Measurements from ENCODE around the gene FGD4. TPM values are rescaled to one million over a fixed set of nuclear protein-coding genes. Genes with fewer than 3 reads are reported as not detected.

The FGD4 gene
- total RNA-seq, 1 experiment from 2014 or later, result 37.4 TPM

GRCh38 chr12:32679920-32680237, 280.5 kb downstream of the FGD4 start:
- no peaks in the 10 kb centered on the region for H3K9me3 Mint-ChIP-seq (ENCODE audit: low read depth, unreplicated experiment)
- H3K27ac Mint-ChIP-seq (ENCODE audit: unreplicated experiment), result peak overlapping the region; percentile 56
- H3K27me3 Mint-ChIP-seq (ENCODE audit: unreplicated experiment), result no peaks in the 10 kb centered on the region
- H3K4me3 Mint-ChIP-seq (ENCODE audit: low read depth, unreplicated experiment), result peak overlapping the region; percentile 75
- CTCF ChIA-PET, result no interaction called here
- no TSS peak for BruUV-seq (replicated peaks)
- H3K4me1 Mint-ChIP-seq (ENCODE audit: low read depth, unreplicated experiment), result peaks cover 9% of the 10 kb centered on the region
- TF ChIP-seq CTCF (IDR thresholded peaks at IDR 0.05; ENCODE audit: unreplicated experiment), result no peak
- no peak for DNase-seq
- H3K36me3 Mint-ChIP-seq (ENCODE audit: insufficient read depth, unreplicated experiment), result peaks cover 18% of the 10 kb centered on the region
- intact Hi-C loops (cut with micrococcal nuclease; ENCODE audit: unreplicated experiment), result no loop called here

- Mint-ChIP-seq H3K27me3 (ENCODE audit: unreplicated experiment) (no peaks in the 10 kb centered on the region), H3K27ac (ENCODE audit: unreplicated experiment) (peak overlapping the region; percentile 56), H3K36me3 (ENCODE audit: insufficient read depth, unreplicated experiment) (peaks cover 25% of the 10 kb centered on the region), H3K9me3 (ENCODE audit: low read depth, unreplicated experiment) (no peaks in the 10 kb centered on the region), H3K4me3 (ENCODE audit: low read depth, unreplicated experiment) (peak overlapping the region; percentile 75), H3K4me1 (ENCODE audit: low read depth, unreplicated experiment) (peaks cover 9% of the 10 kb centered on the region)
- BruUV-seq (replicated peaks), result no TSS peak
- CTCF ChIA-PET, result no interaction called here
- no peak for DNase-seq
- TF ChIP-seq CTCF (IDR thresholded peaks at IDR 0.05; ENCODE audit: unreplicated experiment), result no peak
- intact Hi-C loops (cut with micrococcal nuclease; ENCODE audit: unreplicated experiment), result no loop called here
Observed at GRCh38 chr12:32680787-32681186, 281.4 kb downstream of the FGD4 start.

- no TSS peak for BruUV-seq (replicated peaks)
- CTCF ChIA-PET, result no interaction called here
- Mint-ChIP-seq H3K9me3 (ENCODE audit: low read depth, unreplicated experiment) (no peaks in the 10 kb centered on the region), H3K36me3 (ENCODE audit: insufficient read depth, unreplicated experiment) (peaks cover 25% of the 10 kb centered on the region), H3K27ac (ENCODE audit: unreplicated experiment) (peak overlapping the region; percentile 56), H3K27me3 (ENCODE audit: unreplicated experiment) (no peaks in the 10 kb centered on the region), H3K4me1 (ENCODE audit: low read depth, unreplicated experiment) (peaks cover 9% of the 10 kb centered on the region), H3K4me3 (ENCODE audit: low read depth, unreplicated experiment) (no peak overlapping the region)
- DNase-seq, result no peak
- intact Hi-C loops (cut with micrococcal nuclease; ENCODE audit: unreplicated experiment), result no loop called here
- TF ChIP-seq CTCF (IDR thresholded peaks at IDR 0.05; ENCODE audit: unreplicated experiment), result no peak
Observed at GRCh38 chr12:32681272-32681671, 281.9 kb downstream of the FGD4 start.

GRCh38 chr12:32686340-32686739, 287.0 kb downstream of the FGD4 start:
- CTCF ChIA-PET, result no interaction called here
- H3K4me3 Mint-ChIP-seq (ENCODE audit: low read depth, unreplicated experiment), result no peak overlapping the region
- TF ChIP-seq CTCF (IDR thresholded peaks at IDR 0.05; ENCODE audit: unreplicated experiment), result no peak
- H3K27ac Mint-ChIP-seq (ENCODE audit: unreplicated experiment), result no peak overlapping the region
- no peaks in the 10 kb centered on the region for H3K27me3 Mint-ChIP-seq (ENCODE audit: unreplicated experiment)
- intact Hi-C loops (cut with micrococcal nuclease; ENCODE audit: unreplicated experiment), result no loop called here
- H3K4me1 Mint-ChIP-seq (ENCODE audit: low read depth, unreplicated experiment), result no peaks in the 10 kb centered on the region
- DNase-seq, result no peak
- BruUV-seq (replicated peaks), result no TSS peak
- no peaks in the 10 kb centered on the region for H3K9me3 Mint-ChIP-seq (ENCODE audit: low read depth, unreplicated experiment)
- H3K36me3 Mint-ChIP-seq (ENCODE audit: insufficient read depth, unreplicated experiment), result peaks cover 7% of the 10 kb centered on the region

- CTCF ChIA-PET, result no interaction called here
- no TSS peak for BruUV-seq (replicated peaks)
- intact Hi-C loops (cut with micrococcal nuclease; ENCODE audit: unreplicated experiment), result no loop called here
- Mint-ChIP-seq H3K9me3 (ENCODE audit: low read depth, unreplicated experiment) (no peaks in the 10 kb centered on the region), H3K27ac (ENCODE audit: unreplicated experiment) (no peak overlapping the region), H3K36me3 (ENCODE audit: insufficient read depth, unreplicated experiment) (peaks cover 7% of the 10 kb centered on the region), H3K4me1 (ENCODE audit: low read depth, unreplicated experiment) (no peaks in the 10 kb centered on the region), H3K4me3 (ENCODE audit: low read depth, unreplicated experiment) (no peak overlapping the region), H3K27me3 (ENCODE audit: unreplicated experiment) (no peaks in the 10 kb centered on the region)
- no peak for DNase-seq
- no peak for TF ChIP-seq CTCF (IDR thresholded peaks at IDR 0.05; ENCODE audit: unreplicated experiment)
Observed at GRCh38 chr12:32688786-32689185, 289.4 kb downstream of the FGD4 start.
